22Rv1 (cell line): ENCODE data around the gene ZNF444.
"Not testable (repeated sequence)": the region's sequence is repeated elsewhere in the genome, so short reads cannot be mapped to it uniquely, and the experiment has no call there.

Experiments
- H3K27ac ChIP-seq: fragments of 450-650 bp; 2 replicates; pipeline ENCODE4 v1.5.1; 2017
- CTCF ChIP-seq: fragments of 450-650 bp; IDR thresholded peaks from 2 replicates; pipeline ENCODE4 v1.5.1; 2017; ENCODE audit warnings: mild to moderate bottlenecking
- ZFX ChIP-seq: fragments of 450-650 bp; IDR thresholded peaks from 2 replicates; pipeline ENCODE4 v1.6.1; 2017; ENCODE audit warnings: antibody characterized with exemption, borderline replicate concordance

Gene ZNF444

GRCh38 chr19:56199687-56200086 is 58.6 kb downstream of the ZNF444 start:
- TF ChIP-seq ZFX (no peak), CTCF (no peak)
- no peak overlapping the region for H3K27ac ChIP-seq

GRCh38 chr19:56201973-56202372 is 60.9 kb downstream of the ZNF444 start, which contains the start of gene ZSCAN5C:
ZSCAN5C (plus strand) TSS chr19:56202273; CDS start chr19:56205914, 3,641 bp downstream.
- TF ChIP-seq CTCF (no peak), ZFX (no peak)
- no peak within 1 kb of the TSS for H3K27ac ChIP-seq

GRCh38 chr19:56207581-56207980 is 66.5 kb downstream of the ZNF444 start:
- H3K27ac ChIP-seq = not testable (repeated sequence)

- no peak overlapping the region for H3K27ac ChIP-seq
These were observed 68.0 kb downstream of the ZNF444 start for GRCh38 chr19:56209091-56209490.

GRCh38 chr19:56210036-56210435 is 68.9 kb downstream of the ZNF444 start:
- not testable (repeated sequence) for H3K27ac ChIP-seq

More at GRCh38 chr19:56209091-56209490, 68.0 kb downstream of the ZNF444 start:
- TF ChIP-seq ZFX (no peak), CTCF (no peak)
